Body of pancreas (tissue), 4 donors: ENCODE measurements around the gene ZNF584. TPM values are rescaled to one million over a fixed set of nuclear protein-coding genes. Genes with fewer than 3 reads are reported as not detected.
"Not testable (repeated sequence)": the region's sequence is repeated elsewhere in the genome, so short reads cannot be mapped to it uniquely, and the experiment has no call there.

Experiments used
- ATAC-seq: fragments of 150-250 bp; one replicate; pipeline ENCODE4 v1.9.1; 2016
- DNase-seq, 4 donors: peaks; one replicate each; pipeline ENCODE4 v3.0.0-alpha.2; 2019
- H3K27ac ChIP-seq, 4 donors: fragments of 200-600 bp; sonication (generic); 1 replicate in 3 of 4; 2 replicates in 1 of 4; pipeline versions ENCODE4 v1.5.1 to v1.6.1; 2016 to 2019; ENCODE audit warnings: mild to moderate bottlenecking in 1 of 4, mixed read lengths in 1 of 4, moderate library complexity in 1 of 4
- H3K27me3 ChIP-seq, 2 donors: fragments of 200-600 bp; sonication (generic); one replicate each; pipeline ENCODE4 v1.6.0; 2016; ENCODE audit warnings: mild to moderate bottlenecking in 1 of 2
- H3K36me3 ChIP-seq, 2 donors: fragments of 200-600 bp; sonication (generic); replicated peaks in 1 of 2; 2 replicates each; pipeline ENCODE4 v1.5.1; 2016; ENCODE audit warnings: low read depth in 2 of 2; ENCODE audit not compliant: insufficient read depth in 1 of 2
- H3K4me1 ChIP-seq: fragments of 200-600 bp; sonication (generic); one replicate; pipeline ENCODE4 v1.6.0; 2016
- H3K4me3 ChIP-seq, 2 donors: fragments of 200-600 bp; sonication (generic); 1 replicate in 1 of 2; 2 replicates in 1 of 2; pipeline ENCODE4 v1.5.1; 2016 to 2019
- H3K9me3 ChIP-seq, 3 donors: fragments of 200-600 bp; sonication (generic); 1 replicate in 2 of 3; 2 replicates in 1 of 3; pipeline ENCODE4 v1.5.1; 2016
- POLR2A ChIP-seq, 3 donors: fragments of 450-650 bp; IDR thresholded peaks; one replicate each; pipeline ENCODE4 v1.6.1; 2016; ENCODE audit warnings: antibody characterized with exemption in 3 of 3, mild to moderate bottlenecking in 2 of 3
- WGBS, 2 donors: methylation state at CpG; one replicate each; pipeline ENCODE4 v1.1.5; 2017; 5-methylcytosine and 5-hydroxymethylcytosine counted together
- intact Hi-C: fragments of 100-400 bp; cut with DNase I; formaldehyde crosslinking; loops from one replicate; pipeline ENCODE4 v1.15.1; 2023
- total RNA-seq, 2 donors: library from RNA; depleted of rRNA; stranded (reverse); fragments of >200 nt; gene quantifications; one replicate each; pipeline ENCODE4 v1.1.0, GENCODE V29; 2016
- TF ChIP-seq, protein P1 (sequence below), 7 experiments: fragments of 450-650 bp in 4 of 7; fragments of 200-600 bp in 3 of 7; sonication (generic) in 3 of 7; IDR thresholded peaks; one replicate each; pipeline ENCODE4 v1.5.1; 2016 to 2019; ENCODE audit warnings: antibody characterized with exemption in 7 of 7

ZNF584 gene
- total RNA-seq, 2 donors from 2014 or later, result 4.9 to 11.5 TPM

DNA sequence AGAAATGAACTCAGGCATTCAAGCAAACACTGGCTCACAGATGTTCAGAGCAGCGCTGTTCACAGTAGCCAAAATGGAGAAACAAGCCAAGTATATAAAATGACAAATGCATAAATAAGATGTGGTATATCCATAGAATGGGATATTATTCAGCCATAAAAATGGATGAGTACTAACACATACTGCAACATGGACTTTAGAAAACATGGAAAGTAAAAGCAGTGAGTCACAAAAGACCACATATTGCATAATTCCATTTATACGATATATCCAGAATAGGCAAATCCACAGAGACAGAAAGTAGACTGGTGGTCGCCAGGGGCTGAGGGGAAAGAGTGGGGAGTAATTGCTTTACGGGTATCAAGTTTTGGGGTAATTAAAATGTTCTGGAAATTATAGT is 34.2 kb upstream of the ZNF584 start:
- 83 to 94% methylated on average over 4 of the region's 4 CpGs for WGBS, 2 donors
- ATAC-seq, result no peak

DNA sequence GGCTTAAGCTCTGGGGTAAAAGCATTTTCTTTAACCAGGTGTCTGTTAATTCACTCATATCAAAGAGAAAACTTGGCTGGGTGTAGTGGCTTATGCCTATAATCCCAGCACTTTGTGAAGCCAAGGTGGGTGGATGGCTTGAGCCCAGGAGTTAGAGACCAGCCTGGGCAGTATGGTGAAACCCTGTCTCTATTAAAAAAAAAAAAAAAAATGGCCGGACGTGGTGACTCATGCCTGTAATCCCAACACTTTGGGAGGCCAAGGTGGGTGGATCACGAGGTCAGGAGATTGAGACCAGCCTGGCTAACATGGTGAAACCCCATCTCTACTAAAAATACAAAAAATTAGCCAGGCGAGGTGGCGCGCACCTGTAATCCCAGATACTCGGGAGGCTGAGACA is 31.7 kb upstream of the ZNF584 start:
- H3K36me3 ChIP-seq, H3K27me3 ChIP-seq, ATAC-seq, H3K9me3 ChIP-seq, DNase-seq, intact Hi-C loops, H3K27ac ChIP-seq, H3K4me3 ChIP-seq: not testable (repeated sequence)
- 80 to 82% methylated on average over 7 of the region's 7 CpGs for WGBS, 2 donors
- H3K4me1 ChIP-seq, result peaks cover 14% of the 10 kb centered on the region

More for the DNA sequence above, 34.2 kb upstream of the ZNF584 start:
- no peaks in the 10 kb centered on the region for H3K9me3 ChIP-seq
- H3K4me1 ChIP-seq, result no peaks in the 10 kb centered on the region
- H3K27me3 ChIP-seq, result no peaks in the 10 kb centered on the region
- no peak for DNase-seq
- intact Hi-C loops, result no loop called here
- TF ChIP-seq POLR2A (IDR thresholded peaks at IDR 0.05), result no peak
- TF ChIP-seq, protein P1, sequence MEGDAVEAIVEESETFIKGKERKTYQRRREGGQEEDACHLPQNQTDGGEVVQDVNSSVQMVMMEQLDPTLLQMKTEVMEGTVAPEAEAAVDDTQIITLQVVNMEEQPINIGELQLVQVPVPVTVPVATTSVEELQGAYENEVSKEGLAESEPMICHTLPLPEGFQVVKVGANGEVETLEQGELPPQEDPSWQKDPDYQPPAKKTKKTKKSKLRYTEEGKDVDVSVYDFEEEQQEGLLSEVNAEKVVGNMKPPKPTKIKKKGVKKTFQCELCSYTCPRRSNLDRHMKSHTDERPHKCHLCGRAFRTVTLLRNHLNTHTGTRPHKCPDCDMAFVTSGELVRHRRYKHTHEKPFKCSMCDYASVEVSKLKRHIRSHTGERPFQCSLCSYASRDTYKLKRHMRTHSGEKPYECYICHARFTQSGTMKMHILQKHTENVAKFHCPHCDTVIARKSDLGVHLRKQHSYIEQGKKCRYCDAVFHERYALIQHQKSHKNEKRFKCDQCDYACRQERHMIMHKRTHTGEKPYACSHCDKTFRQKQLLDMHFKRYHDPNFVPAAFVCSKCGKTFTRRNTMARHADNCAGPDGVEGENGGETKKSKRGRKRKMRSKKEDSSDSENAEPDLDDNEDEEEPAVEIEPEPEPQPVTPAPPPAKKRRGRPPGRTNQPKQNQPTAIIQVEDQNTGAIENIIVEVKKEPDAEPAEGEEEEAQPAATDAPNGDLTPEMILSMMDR (IDR thresholded peaks at IDR 0.05), result no peak
- no peaks in the 10 kb centered on the region for H3K36me3 ChIP-seq
- H3K4me3 ChIP-seq, result no peak overlapping the region
- H3K27ac ChIP-seq, result no peak overlapping the region

DNA sequence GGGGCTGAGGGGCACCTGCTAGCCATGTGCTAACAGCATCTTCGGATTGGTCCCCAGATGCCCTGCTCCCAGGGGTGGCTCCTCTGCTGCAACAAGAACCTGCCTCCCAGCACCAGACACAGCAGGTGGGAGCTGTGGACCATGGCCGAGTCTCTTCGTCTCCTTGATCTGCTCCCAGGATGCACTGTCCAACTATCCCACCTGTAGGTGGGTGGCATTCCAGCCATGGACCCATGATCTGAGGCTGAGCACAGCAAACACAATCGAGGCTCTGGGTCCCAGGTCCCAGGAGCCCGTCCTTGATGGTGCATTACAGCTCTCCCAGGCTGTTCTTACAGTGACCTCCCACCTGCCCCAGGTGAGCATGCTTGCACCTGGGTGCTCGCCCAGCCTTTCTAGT is 29.2 kb upstream of the ZNF584 start:
- Histone ChIP-seq H3K4me3 (no peak overlapping the region), H3K27ac (no peak overlapping the region), H3K27me3 (no peaks in the 10 kb centered on the region), H3K4me1 (peaks cover 28% of the 10 kb centered on the region), H3K36me3 (no peaks in the 10 kb centered on the region), H3K9me3 (no peaks in the 10 kb centered on the region)
- DNase-seq (no peak), ATAC-seq (no peak)
- TF ChIP-seq POLR2A (IDR thresholded peaks at IDR 0.05), result no peak
- TF ChIP-seq, protein P1 (IDR thresholded peaks at IDR 0.05), result no peak
- 88 to 95% methylated on average over 4 to 6 of the region's 6 CpGs for WGBS, 2 donors
- intact Hi-C loops, result no loop called here

DNA sequence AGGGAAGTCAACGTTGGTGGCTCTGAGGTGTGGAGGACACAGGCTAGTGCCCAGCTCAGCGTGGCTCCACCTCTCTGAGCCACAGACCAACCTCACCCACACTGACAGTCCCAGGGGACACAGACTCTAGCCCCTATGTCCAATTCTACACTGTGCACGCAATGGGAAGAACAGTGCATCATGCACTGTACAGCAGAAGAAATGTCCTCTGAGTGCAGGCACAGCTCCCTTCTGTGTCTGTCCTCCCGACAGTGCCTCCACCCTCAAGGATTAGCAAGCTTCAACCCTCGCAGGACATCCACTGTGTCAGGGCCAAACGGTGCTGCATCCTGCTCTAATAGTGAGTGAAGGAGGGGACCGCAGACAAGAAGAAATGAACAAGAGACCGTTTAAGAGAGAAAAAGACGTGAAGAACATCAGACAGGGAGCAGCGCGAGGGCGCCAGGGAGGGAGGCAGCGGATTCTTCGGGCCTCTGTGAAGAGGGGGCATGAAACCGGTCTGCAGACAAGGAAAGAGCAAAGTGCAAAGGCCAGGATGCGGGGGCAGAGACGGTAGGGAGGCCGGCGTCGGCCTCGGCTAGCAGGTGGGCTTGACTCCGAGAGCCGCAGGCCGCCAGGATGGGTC is 28.3 kb upstream of the ZNF584 start:
- 3% methylated on average over 23 to 24 of the region's 24 CpGs for WGBS, 2 donors
- H3K36me3 ChIP-seq, result no peaks in the 10 kb centered on the region
- no peaks in the 10 kb centered on the region for H3K27me3 ChIP-seq
- H3K27ac ChIP-seq, result peak overlapping the region; percentile 82 to 93 (median 88)
- intact Hi-C loops, result no loop called here
- no peaks in the 10 kb centered on the region for H3K9me3 ChIP-seq
- no peak for DNase-seq
- TF ChIP-seq POLR2A (IDR thresholded peaks at IDR 0.05), result no peak
- TF ChIP-seq, protein P1 (IDR thresholded peaks at IDR 0.05), result no peak
- peaks cover 32% of the 10 kb centered on the region for H3K4me1 ChIP-seq
- ATAC-seq, result no peak
- H3K4me3 ChIP-seq, result peak overlapping the region; percentile 50 to 51

DNA sequence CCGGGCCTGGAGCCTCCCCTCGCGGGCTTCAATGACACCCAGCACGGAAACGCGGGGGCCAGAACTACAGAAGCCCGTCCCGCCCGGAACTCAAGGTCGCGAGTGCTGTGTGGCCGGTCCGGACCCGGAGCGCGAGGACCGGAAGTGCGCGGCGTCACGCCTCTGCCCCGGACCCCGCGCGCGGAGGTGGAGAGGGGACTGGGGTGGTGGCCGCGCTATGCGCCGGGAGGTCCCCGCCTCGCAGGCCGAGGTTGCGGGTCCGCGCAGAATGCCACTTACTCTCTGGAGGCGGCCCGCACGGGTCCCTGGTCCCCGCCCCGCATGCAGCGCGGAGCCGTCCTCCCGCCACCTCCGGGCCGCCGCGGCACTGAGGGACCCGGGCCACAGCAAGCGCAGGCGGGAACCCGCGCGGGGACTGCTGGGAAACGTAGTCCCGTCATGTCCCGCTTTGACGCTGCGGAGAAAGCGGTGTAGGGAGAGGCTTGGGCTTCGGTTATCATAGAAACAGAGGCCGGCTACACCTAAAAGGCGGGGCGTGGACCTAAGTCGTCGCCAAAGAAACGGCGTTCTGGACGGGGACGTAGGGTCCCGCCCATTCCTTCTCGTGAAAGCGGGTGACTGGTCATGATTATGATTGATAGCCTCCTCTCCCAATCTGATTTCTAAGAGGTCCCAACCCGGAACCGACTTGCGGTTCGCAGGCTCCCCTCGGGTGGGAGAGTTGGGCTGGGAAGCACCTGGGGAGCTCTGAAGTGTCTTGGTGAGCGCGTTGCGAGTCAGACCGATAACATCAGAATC is 27.6 kb upstream of the ZNF584 start, which contains the start of gene ZNF837:
TSS of gene ZNF837 (minus strand) at position 369 of the 798 bp plus-strand sequence. CDS start 11,698 bp downstream, outside the sequence.
- 1% methylated on average over 5 to 81 of the region's 83 CpGs for WGBS, 2 donors
- TF ChIP-seq, protein P1 (IDR thresholded peaks at IDR 0.05), result peak in 4 of 7 experiments; percentile 19 to 34 (median 24)
- peak; percentile 80 to 90 (median 87) for TF ChIP-seq POLR2A (IDR thresholded peaks at IDR 0.05)
- peak; percentile 94 for ATAC-seq
- H3K9me3 ChIP-seq, result no peaks in the 10 kb centered on the region
- peak within 1 kb of the TSS; percentile 82 to 93 (median 88) for H3K27ac ChIP-seq
- no peaks in the 10 kb centered on the region for H3K36me3 ChIP-seq
- H3K4me3 ChIP-seq, result peak within 1 kb of the TSS; percentile 50 to 51
- H3K27me3 ChIP-seq, result no peaks in the 10 kb centered on the region
- DNase-seq, result peak; percentile 99 to 100 (median 100)
- intact Hi-C loops, result no loop called here
- H3K4me1 ChIP-seq, result peaks cover 39% of the 10 kb centered on the region
